Activated CD4-positive, alpha-beta T cell treated with anti-CD3 and anti-CD28 coated beads, Interleukin-2, amount 10 ng/mL, durations not matched to agents 7 days and 5 days (primary cell): ENCODE data around the gene RNF10. TPM values are rescaled to one million over a fixed set of nuclear protein-coding genes. Genes with fewer than 3 reads are reported as not detected.
"Not testable (repeated sequence)": the region's sequence is repeated elsewhere in the genome, so short reads cannot be mapped to it uniquely, and the experiment has no call there.

Experiments used
- CTCF ChIA-PET: fragments of 350-600 bp; sonication (Branson Sonifier 250); formaldehyde crosslinking; loops from one replicate; lab custom pipeline; 2021; ENCODE audit warnings: antibody characterized with exemption; lab: Charles Lee
- POLR2A ChIA-PET: fragments of 350-600 bp; sonication (Branson Sonifier 250); formaldehyde crosslinking; loops from one replicate; lab custom pipeline; 2021; ENCODE audit warnings: antibody characterized with exemption; lab: Charles Lee
- DNase-seq: peaks from one replicate; pipeline ENCODE4 v3.0.0-alpha.2; 2020
- H3K27ac Mint-ChIP-seq: one replicate; pipeline ENCODE4 v1.8.0; 2021; ENCODE audit warnings: mild to moderate bottlenecking, moderate library complexity, mixed read lengths
- H3K27me3 Mint-ChIP-seq: one replicate; pipeline ENCODE4 v1.8.0; 2021; ENCODE audit warnings: mixed read lengths
- H3K36me3 Mint-ChIP-seq: one replicate; pipeline ENCODE4 v1.8.0; 2021; ENCODE audit warnings: low read depth, mixed read lengths
- H3K4me1 Mint-ChIP-seq: one replicate; pipeline ENCODE4 v1.8.0; 2021; ENCODE audit warnings: mixed read lengths
- H3K4me3 Mint-ChIP-seq: one replicate; pipeline ENCODE4 v1.8.0; 2021; ENCODE audit warnings: mild to moderate bottlenecking, moderate library complexity, mixed read lengths
- H3K9me3 Mint-ChIP-seq: one replicate; pipeline ENCODE4 v1.8.0; 2021; ENCODE audit warnings: mixed read lengths
- total RNA-seq, 2 experiments: library from RNA; stranded (reverse); gene quantifications; one replicate each; pipeline ENCODE4 v1.2.3, GENCODE V29; 2021

RNF10 gene
- total RNA-seq, 2 experiments from 2014 or later, result 191 to 219 TPM

- H3K4me1 Mint-ChIP-seq, H3K36me3 Mint-ChIP-seq, H3K27me3 Mint-ChIP-seq, H3K9me3 Mint-ChIP-seq, DNase-seq, POLR2A ChIA-PET, H3K4me3 Mint-ChIP-seq, H3K27ac Mint-ChIP-seq: not testable (repeated sequence)
- CTCF ChIA-PET, result interaction anchor here (1.1 to 1.2 kb wide), 2 partner anchors 13 to 57 kb away, joined by 3 to 6 read pairs; no protein-coding TSS in a partner anchor
These were observed 68.3 kb downstream of the RNF10 start for GRCh38 chr12:120602416-120602815.

GRCh38 chr12:120610560-120610959, 76.4 kb downstream of the RNF10 start:
- H3K27ac Mint-ChIP-seq, result no peak overlapping the region
- no peaks in the 10 kb centered on the region for H3K9me3 Mint-ChIP-seq
- H3K4me3 Mint-ChIP-seq, result no peak overlapping the region
- DNase-seq, result no peak
- H3K36me3 Mint-ChIP-seq, result no peaks in the 10 kb centered on the region
- ChIA-PET POLR2A (no interaction called here), CTCF (interaction anchor here (0.7 kb wide), 1 partner anchor 21 kb away, joined by 3 read pairs; no protein-coding TSS in a partner anchor)
- no peaks in the 10 kb centered on the region for H3K4me1 Mint-ChIP-seq
- peaks cover 12% of the 10 kb centered on the region for H3K27me3 Mint-ChIP-seq

- not testable (repeated sequence) for DNase-seq, H3K4me1 Mint-ChIP-seq, H3K36me3 Mint-ChIP-seq, H3K27ac Mint-ChIP-seq, H3K9me3 Mint-ChIP-seq, H3K4me3 Mint-ChIP-seq
- CTCF ChIA-PET, result interaction anchor here (0.5 kb wide), 1 partner anchor 266 kb away, joined by 3 read pairs; no protein-coding TSS in a partner anchor
- POLR2A ChIA-PET, result interaction anchor here (0.7 kb wide), 1 partner anchor 29 kb away, joined by 3 read pairs; the partner anchor contains the start of gene CABP1
- H3K27me3 Mint-ChIP-seq, result peaks cover 12% of the 10 kb centered on the region
These were observed 77.4 kb downstream of the RNF10 start for GRCh38 chr12:120611534-120611933.

- H3K4me1 Mint-ChIP-seq, result no peaks in the 10 kb centered on the region
- no peak overlapping the region for H3K27ac Mint-ChIP-seq
- ChIA-PET POLR2A (no interaction called here), CTCF (no interaction called here)
- peaks cover 19% of the 10 kb centered on the region for H3K27me3 Mint-ChIP-seq
- no peak for DNase-seq
- H3K9me3 Mint-ChIP-seq, result no peaks in the 10 kb centered on the region
- no peaks in the 10 kb centered on the region for H3K36me3 Mint-ChIP-seq
- no peak overlapping the region for H3K4me3 Mint-ChIP-seq
These were observed 80.7 kb downstream of the RNF10 start for GRCh38 chr12:120614848-120615247.

- POLR2A ChIA-PET, H3K4me3 Mint-ChIP-seq, H3K27ac Mint-ChIP-seq, H3K9me3 Mint-ChIP-seq, CTCF ChIA-PET, H3K36me3 Mint-ChIP-seq, DNase-seq, H3K4me1 Mint-ChIP-seq: not testable (repeated sequence)
- H3K27me3 Mint-ChIP-seq, result peaks cover 27% of the 10 kb centered on the region
These were observed 83.0 kb downstream of the RNF10 start for GRCh38 chr12:120617193-120617592.

GRCh38 chr12:120617767-120618166, 83.6 kb downstream of the RNF10 start:
- H3K36me3 Mint-ChIP-seq, CTCF ChIA-PET, POLR2A ChIA-PET: not testable (repeated sequence)

GRCh38 chr12:120618954-120619615, 84.9 kb downstream of the RNF10 start:
- H3K27me3 Mint-ChIP-seq, result peaks cover 23% of the 10 kb centered on the region
- CTCF ChIA-PET, result interaction anchor here (0.6 to 1.0 kb wide), 2 partner anchors 45 to 266 kb away, joined by 3 to 4 read pairs; no protein-coding TSS in a partner anchor
- DNase-seq, result no peak
- H3K36me3 Mint-ChIP-seq, result no peaks in the 10 kb centered on the region
- H3K27ac Mint-ChIP-seq, result no peak overlapping the region
- H3K4me3 Mint-ChIP-seq, result no peak overlapping the region
- POLR2A ChIA-PET, result no interaction called here
- no peaks in the 10 kb centered on the region for H3K4me1 Mint-ChIP-seq
- H3K9me3 Mint-ChIP-seq, result no peaks in the 10 kb centered on the region

More at GRCh38 chr12:120617767-120618166, 83.6 kb downstream of the RNF10 start:
- not testable (repeated sequence) for H3K4me3 Mint-ChIP-seq, H3K9me3 Mint-ChIP-seq, H3K4me1 Mint-ChIP-seq, H3K27ac Mint-ChIP-seq, DNase-seq
- peaks cover 27% of the 10 kb centered on the region for H3K27me3 Mint-ChIP-seq

GRCh38 chr12:120620624-120621023, 86.5 kb downstream of the RNF10 start:
- DNase-seq, result no peak
- Mint-ChIP-seq H3K9me3 (no peaks in the 10 kb centered on the region), H3K27ac (no peak overlapping the region), H3K4me1 (no peaks in the 10 kb centered on the region), H3K4me3 (no peak overlapping the region), H3K27me3 (peaks cover 19% of the 10 kb centered on the region), H3K36me3 (no peaks in the 10 kb centered on the region)
- POLR2A ChIA-PET, result no interaction called here
- CTCF ChIA-PET, result interaction anchor here (1.0 kb wide), 1 partner anchor 15 kb away, joined by 4 read pairs; no protein-coding TSS in a partner anchor

GRCh38 chr12:120625557-120626419, 91.6 kb downstream of the RNF10 start:
- peaks cover 10% of the 10 kb centered on the region for H3K27me3 Mint-ChIP-seq
- H3K4me1 Mint-ChIP-seq, result no peaks in the 10 kb centered on the region
- ChIA-PET POLR2A (no interaction called here), CTCF (interaction anchor here (0.6 to 1.0 kb wide), 4 partner anchors 23 to 1022 kb away, joined by 3 to 4 read pairs (median 3); no protein-coding TSS in a partner anchor)
- H3K4me3 Mint-ChIP-seq, result no peak overlapping the region
- peak; percentile 26 for DNase-seq
- no peak overlapping the region for H3K27ac Mint-ChIP-seq
- no peaks in the 10 kb centered on the region for H3K36me3 Mint-ChIP-seq
- H3K9me3 Mint-ChIP-seq, result no peaks in the 10 kb centered on the region

Other genes with a start within 250 kb of the RNF10 start
- 1,000 to 10,000 TPM; 1,162 to 3,350 TPM for gene RNU4-2, start 242.5 kb upstream of the RNF10 start, total RNA-seq
- 1,000 to 10,000 TPM in 1 of 2 experiments, 100 to 1,000 TPM in 1; 672 to 1,846 TPM for gene RNU4-1, start 241.1 kb upstream of the RNF10 start, total RNA-seq
- gene SIRT4, start 232.0 kb upstream of the RNF10 start, total RNA-seq, result 1 to 10 TPM in 1 of 2 experiments, under 1 TPM in 1; 0.94 to 1.8 TPM
- gene PLA2G1B, start 206.6 kb upstream of the RNF10 start, total RNA-seq, result not detected
- not detected for gene MSI1, start 165.2 kb upstream of the RNF10 start, total RNA-seq
- gene COX6A1, start 96.2 kb upstream of the RNF10 start, total RNA-seq, result 100 to 1,000 TPM; 323 to 355 TPM
- gene TRIAP1, start 88.0 kb upstream of the RNF10 start, total RNA-seq, result 10 to 100 TPM; 26.7 to 31.6 TPM
- gene GATC, start 87.9 kb upstream of the RNF10 start, total RNA-seq, result 10 to 100 TPM; 27.3 to 32.3 TPM
- gene SRSF9, start 64.6 kb upstream of the RNF10 start, total RNA-seq, result 100 to 1,000 TPM; 145 to 159 TPM
- gene DYNLL1, start 38.2 kb upstream of the RNF10 start, total RNA-seq, result 100 to 1,000 TPM; 257 to 297 TPM
- gene COQ5, start 5.2 kb upstream of the RNF10 start, total RNA-seq, result 10 to 100 TPM; 25.5 to 27.9 TPM
- gene POP5, start 47.0 kb downstream of the RNF10 start, total RNA-seq, result 10 to 100 TPM; 60.8 to 64.7 TPM
- gene CABP1, start 106.3 kb downstream of the RNF10 start, total RNA-seq, result under 1 TPM; 0.10 to 0.29 TPM
- 10 to 100 TPM; 80.5 to 94.4 TPM for gene MLEC, start 152.8 kb downstream of the RNF10 start, total RNA-seq
- gene UNC119B, start 176.1 kb downstream of the RNF10 start, total RNA-seq, result 10 to 100 TPM; 18.3 to 21.7 TPM
- 10 to 100 TPM; 15.5 to 20.1 TPM for gene ACADS, start 191.5 kb downstream of the RNF10 start, total RNA-seq